ENCODE data around the gene NSMF.
A peak's percentile ranks its signal among the peaks of the same experiment; 100 is the strongest.

The NSMF gene

GRCh38 chr9:137432687-137433348 lies 26.3 kb downstream of the NSMF start:
- DNase-seq (ENCODE audit: low read depth) = no peak

- DNase-seq (ENCODE audit: low read depth) = no peak
Observed at GRCh38 chr9:137431416-137431931, 27.7 kb downstream of the NSMF start.

GRCh38 chr9:137430723-137431415 lies 28.3 kb downstream of the NSMF start:
- DNase-seq (ENCODE audit: low read depth) = no peak

GRCh38 chr9:137429974-137430722 lies 29.0 kb downstream of the NSMF start:
- DNase-seq (ENCODE audit: low read depth) = no peak

GRCh38 chr9:137429546-137429890 lies 29.6 kb downstream of the NSMF start:
- DNase-seq (ENCODE audit: low read depth) = no peak

GRCh38 chr9:137428841-137429545 lies 30.1 kb downstream of the NSMF start:
- DNase-seq (ENCODE audit: low read depth) = no peak

- DNase-seq (ENCODE audit: low read depth) = no peak
Observed at GRCh38 chr9:137428311-137428630, 30.9 kb downstream of the NSMF start.

- no peak for DNase-seq (ENCODE audit: low read depth)
Observed at GRCh38 chr9:137427454-137428310, 31.5 kb downstream of the NSMF start.

GRCh38 chr9:137426018-137426681 lies 33.0 kb downstream of the NSMF start:
- no peak for DNase-seq (ENCODE audit: low read depth)

- no peak for DNase-seq (ENCODE audit: low read depth)
Observed at GRCh38 chr9:137423514-137424291, 35.4 kb downstream of the NSMF start.

GRCh38 chr9:137422604-137423513 lies 36.3 kb downstream of the NSMF start, which contains the start of the genes EXD3 and NOXA1:
EXD3 (minus strand) TSS chr9:137423162; CDS start chr9:137395357, 27,805 bp downstream.
NOXA1 (plus strand) TSS chr9:137423393; CDS start chr9:137423530, 137 bp downstream.
- peak; percentile 81 for DNase-seq (ENCODE audit: low read depth)

GRCh38 chr9:137421838-137422603 lies 37.1 kb downstream of the NSMF start:
- DNase-seq (ENCODE audit: low read depth) = no peak

- DNase-seq (ENCODE audit: low read depth) = no peak
Observed at GRCh38 chr9:137417161-137418021, 41.7 kb downstream of the NSMF start.

GRCh38 chr9:137416563-137417151 lies 42.5 kb downstream of the NSMF start:
- no peak for DNase-seq (ENCODE audit: low read depth)

- no peak for DNase-seq (ENCODE audit: low read depth)
Observed at GRCh38 chr9:137416006-137416562, 43.0 kb downstream of the NSMF start.

- DNase-seq (ENCODE audit: low read depth) = no peak
Observed at GRCh38 chr9:137415451-137415850, 43.7 kb downstream of the NSMF start.
